Stimulated activated naive CD4-positive, alpha-beta T cell treated with Interleukin-2 at 50 U/mL for 16 hours (primary cell): ENCODE results near the gene HCCS.

ENCODE experiments used
- DNase-seq: peaks from one replicate; lab custom pipeline; 2025; lab: John Stamatoyannopoulos, UW

The HCCS gene

GRCh38 chrX:11111037-11111851 lies at the start of gene HCCS:
Gene HCCS (plus strand): TSS chrX:11111332. CDS start chrX:11112061, 729 bp downstream.
- peak; percentile 82 for DNase-seq

- DNase-seq, result no peak
These were observed 46.9 kb upstream of the HCCS start for GRCh38 chrX:11064276-11064675.

- DNase-seq, result no peak
These were observed 46.1 kb upstream of the HCCS start for GRCh38 chrX:11064851-11065600.

GRCh38 chrX:11066812-11067211 lies 44.3 kb upstream of the HCCS start:
- DNase-seq, result no peak

GRCh38 chrX:11073381-11073780 lies 37.8 kb upstream of the HCCS start:
- DNase-seq, result no peak

GRCh38 chrX:11080741-11081305 lies 30.3 kb upstream of the HCCS start:
- DNase-seq, result no peak

- no peak for DNase-seq
These were observed 29.6 kb upstream of the HCCS start for GRCh38 chrX:11081511-11081910.

- DNase-seq, result no peak
These were observed 25.8 kb upstream of the HCCS start for GRCh38 chrX:11085305-11085704.

GRCh38 chrX:11089802-11090201 lies 21.3 kb upstream of the HCCS start:
- no peak for DNase-seq

- DNase-seq, result no peak
These were observed 13.2 kb upstream of the HCCS start for GRCh38 chrX:11097933-11098332.

- DNase-seq, result no peak
These were observed 11.7 kb upstream of the HCCS start for GRCh38 chrX:11099465-11099864.

- no peak for DNase-seq
These were observed 10.7 kb upstream of the HCCS start for GRCh38 chrX:11100281-11101035.

GRCh38 chrX:11103006-11103405 lies 8.1 kb upstream of the HCCS start:
- DNase-seq, result no peak

GRCh38 chrX:11103751-11104150 lies 7.4 kb upstream of the HCCS start:
- no peak for DNase-seq

GRCh38 chrX:11105080-11105479 lies 6.1 kb upstream of the HCCS start:
- DNase-seq, result no peak

- no peak for DNase-seq
These were observed 2.7 kb upstream of the HCCS start for GRCh38 chrX:11108253-11108941.

GRCh38 chrX:11109968-11110367 lies 1.2 kb upstream of the HCCS start:
- DNase-seq, result no peak

GRCh38 chrX:11111947-11112346 lies 815 bp downstream of the HCCS start:
- no peak for DNase-seq

GRCh38 chrX:11113731-11114130 lies 2.6 kb downstream of the HCCS start:
- no peak for DNase-seq

- no peak for DNase-seq
These were observed 6.6 kb downstream of the HCCS start for GRCh38 chrX:11117745-11118144.

- no peak for DNase-seq
These were observed 8.3 kb downstream of the HCCS start for GRCh38 chrX:11119313-11119943.
